Vagina (tissue), 2 donors: ENCODE data around the gene NPAS2. TPM values are rescaled to one million over a fixed set of nuclear protein-coding genes. Genes with fewer than 3 reads are reported as not detected.

Source experiments
- DNase-seq, 2 donors: peaks; one replicate each; pipeline ENCODE4 v3.0.0-alpha.2; 2017; ENCODE audit errors: extremely low spot score in 2 of 2
- H3K27ac ChIP-seq: fragments of 200-600 bp; sonication (generic); one replicate; pipeline ENCODE4 v1.5.1; 2019
- H3K27me3 ChIP-seq: fragments of 200-600 bp; sonication (generic); one replicate; pipeline ENCODE4 v1.5.1; 2019
- H3K36me3 ChIP-seq, 2 donors: fragments of 200-600 bp; sonication (generic); one replicate each; pipeline ENCODE4 v1.5.1; 2017 to 2019
- H3K4me1 ChIP-seq: fragments of 200-600 bp; sonication (generic); one replicate; pipeline ENCODE4 v1.5.1; 2019
- H3K4me3 ChIP-seq, 2 donors: fragments of 200-600 bp; sonication (generic); 1 replicate in 1 of 2; 2 replicates in 1 of 2; pipeline ENCODE4 v1.5.1; 2016 to 2019
- H3K9me3 ChIP-seq: fragments of 200-600 bp; sonication (generic); one replicate; pipeline ENCODE4 v1.5.1; 2019
- CTCF ChIP-seq, 3 experiments: fragments of 450-650 bp in 2 of 3; fragments of 200-600 bp in 1 of 3; sonication (generic) in 1 of 3; IDR thresholded peaks; one replicate each; pipeline ENCODE4 v1.5.1; 2017 to 2019; ENCODE audit warnings: antibody characterized with exemption in 3 of 3, mild to moderate bottlenecking in 2 of 3, moderate library complexity in 2 of 3
- POLR2A ChIP-seq, 2 donors: fragments of 450-650 bp; IDR thresholded peaks; one replicate each; pipeline ENCODE4 v1.6.1; 2017; ENCODE audit warnings: antibody characterized with exemption in 2 of 2, mild to moderate bottlenecking in 2 of 2, moderate library complexity in 2 of 2
- POLR2AphosphoS5 ChIP-seq, 2 donors: sonication (generic); formaldehyde crosslinking; IDR thresholded peaks; one replicate each; pipeline ENCODE4 v1.9.0; 2017; ENCODE audit warnings: antibody characterized with exemption in 2 of 2, mild to moderate bottlenecking in 2 of 2, low read depth in 1 of 2; ENCODE audit not compliant: insufficient read depth in 1 of 2
- intact Hi-C: fragments of 100-400 bp; cut with DNase I; formaldehyde crosslinking; loops from one replicate; pipeline ENCODE4 v1.15.1; 2023
- total RNA-seq: library from RNA; depleted of rRNA; stranded (reverse); fragments of >200 nt; gene quantifications from one replicate; pipeline ENCODE4 v1.2.3, GENCODE V29; 2016

NPAS2 gene
- total RNA-seq, 1 donor from 2014 or later: 37.6 TPM

DNA sequence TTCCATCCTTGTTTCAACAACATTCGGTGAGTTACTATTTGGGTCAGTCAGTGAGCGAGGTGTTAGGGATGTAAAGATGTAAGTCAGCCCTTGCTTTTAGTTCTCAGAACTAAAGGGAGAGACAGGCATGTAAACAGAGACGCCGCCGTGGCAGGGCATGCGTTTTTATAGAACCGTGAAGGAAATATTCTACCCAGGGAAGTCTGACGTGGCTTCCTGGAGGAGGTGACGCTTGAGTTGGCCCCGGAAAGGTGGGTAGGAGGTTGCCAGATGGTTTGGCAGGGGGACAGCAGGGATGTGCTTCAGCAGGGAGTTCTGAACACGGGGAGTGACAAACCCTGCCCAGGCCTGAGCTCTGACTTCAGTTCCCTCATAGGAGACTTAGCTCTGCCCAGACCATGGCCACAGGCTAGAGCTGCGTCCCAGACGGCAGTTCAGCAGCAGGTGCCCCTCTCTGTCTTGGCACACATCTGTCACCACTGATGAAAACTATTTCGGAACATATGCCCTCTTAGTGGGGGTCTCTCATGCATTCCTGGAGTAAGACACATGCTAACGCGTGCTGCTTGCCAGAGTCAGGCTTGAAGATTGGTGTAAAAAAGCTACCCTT, 158.7 kb downstream of the NPAS2 start:
- H3K4me1 ChIP-seq: no peaks in the 10 kb centered on the region
- intact Hi-C loops: no loop called here
- H3K9me3 ChIP-seq: no peaks in the 10 kb centered on the region
- H3K27me3 ChIP-seq: no peaks in the 10 kb centered on the region
- H3K4me3 ChIP-seq: no peak overlapping the region
- peaks cover 0 to 5% of the 10 kb centered on the region in 2 donors for H3K36me3 ChIP-seq
- TF ChIP-seq POLR2A (IDR thresholded peaks at IDR 0.05) (no peak), CTCF (IDR thresholded peaks at IDR 0.05) (no peak), POLR2AphosphoS5 (IDR thresholded peaks at IDR 0.05; ENCODE audit: insufficient read depth in 1 of 2, low read depth in 1 of 2) (no peak)
- no peak for DNase-seq
- no peak overlapping the region for H3K27ac ChIP-seq

GRCh38 chr2:100980046-100980445, 160.1 kb downstream of the NPAS2 start:
- H3K27me3 ChIP-seq: no peaks in the 10 kb centered on the region
- no peaks in the 10 kb centered on the region for H3K9me3 ChIP-seq
- H3K4me3 ChIP-seq: no peak overlapping the region
- intact Hi-C loops: loop anchor here (5.0 to 10.0 kb wide), 3 partner anchors 165 to 378 kb away; no protein-coding TSS in a partner anchor
- no peak for DNase-seq
- TF ChIP-seq CTCF (IDR thresholded peaks at IDR 0.05): no peak
- TF ChIP-seq POLR2AphosphoS5 (IDR thresholded peaks at IDR 0.05; ENCODE audit: insufficient read depth in 1 of 2, low read depth in 1 of 2): no peak
- TF ChIP-seq POLR2A (IDR thresholded peaks at IDR 0.05): no peak
- H3K36me3 ChIP-seq: peaks cover 0 to 1% of the 10 kb centered on the region in 2 donors
- H3K27ac ChIP-seq: no peak overlapping the region
- no peaks in the 10 kb centered on the region for H3K4me1 ChIP-seq

DNA sequence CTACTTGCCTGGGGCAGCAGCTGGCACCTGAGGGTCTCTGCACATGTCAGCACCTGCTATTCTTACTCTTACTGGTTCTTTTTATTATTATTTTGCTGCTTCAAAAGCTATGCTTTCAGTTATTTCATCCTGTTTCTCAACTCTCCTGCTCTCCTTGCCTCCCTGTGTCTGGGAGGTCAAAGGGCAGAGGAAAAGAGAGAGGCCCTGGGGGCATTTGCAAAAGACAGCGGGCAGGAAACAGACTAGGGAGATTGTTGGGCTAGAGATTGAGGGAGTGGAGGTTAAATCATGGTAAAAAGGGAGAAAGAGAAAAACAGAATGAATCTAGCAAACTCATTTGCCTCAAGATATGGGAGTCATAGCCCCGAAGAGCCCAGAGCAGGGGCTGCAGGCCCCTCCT, 161.1 kb downstream of the NPAS2 start:
- no peaks in the 10 kb centered on the region for H3K36me3 ChIP-seq
- intact Hi-C loops: loop anchor here (5.0 to 10.0 kb wide), 3 partner anchors 166 to 379 kb away; no protein-coding TSS in a partner anchor

DNA sequence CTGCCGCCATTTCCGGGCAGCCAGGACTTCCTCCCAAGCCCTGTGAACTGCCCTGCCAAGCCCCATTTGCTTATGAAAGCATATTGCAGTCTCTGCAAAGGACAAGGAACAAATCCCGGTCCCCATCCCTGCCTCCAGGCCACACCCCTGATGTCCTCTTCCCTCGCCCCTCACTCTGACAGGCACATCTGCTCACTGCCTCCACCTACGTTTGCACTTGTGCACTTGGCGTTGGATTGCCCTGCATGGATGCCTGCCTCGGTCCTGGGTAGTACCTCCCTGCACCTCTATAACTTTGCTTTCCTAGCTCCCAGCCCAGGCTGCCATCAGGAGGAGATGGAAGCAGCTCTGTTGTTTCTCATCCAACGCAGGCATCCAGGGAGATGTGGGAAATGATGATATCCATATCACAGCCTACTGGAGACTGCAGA, 162.5 kb downstream of the NPAS2 start:
- H3K27ac ChIP-seq: no peak overlapping the region
- H3K4me3 ChIP-seq: no peak overlapping the region
- H3K27me3 ChIP-seq: no peaks in the 10 kb centered on the region
- H3K4me1 ChIP-seq: no peaks in the 10 kb centered on the region
- H3K36me3 ChIP-seq: no peaks in the 10 kb centered on the region
- no peak for TF ChIP-seq POLR2AphosphoS5 (IDR thresholded peaks at IDR 0.05; ENCODE audit: insufficient read depth in 1 of 2, low read depth in 1 of 2)
- no peak for TF ChIP-seq CTCF (IDR thresholded peaks at IDR 0.05)
- TF ChIP-seq POLR2A (IDR thresholded peaks at IDR 0.05): no peak
- DNase-seq: no peak
- intact Hi-C loops: loop anchor here (5.0 to 10.0 kb wide), 3 partner anchors 168 to 380 kb away; no protein-coding TSS in a partner anchor
- no peaks in the 10 kb centered on the region for H3K9me3 ChIP-seq

More for the DNA sequence above, 161.1 kb downstream of the NPAS2 start:
- no peaks in the 10 kb centered on the region for H3K27me3 ChIP-seq
- TF ChIP-seq CTCF (IDR thresholded peaks at IDR 0.05) (no peak), POLR2AphosphoS5 (IDR thresholded peaks at IDR 0.05; ENCODE audit: insufficient read depth in 1 of 2, low read depth in 1 of 2) (no peak), POLR2A (IDR thresholded peaks at IDR 0.05) (no peak)
- H3K27ac ChIP-seq: no peak overlapping the region
- DNase-seq: no peak
- H3K4me3 ChIP-seq: no peak overlapping the region
- H3K9me3 ChIP-seq: no peaks in the 10 kb centered on the region
- H3K4me1 ChIP-seq: no peaks in the 10 kb centered on the region

DNA sequence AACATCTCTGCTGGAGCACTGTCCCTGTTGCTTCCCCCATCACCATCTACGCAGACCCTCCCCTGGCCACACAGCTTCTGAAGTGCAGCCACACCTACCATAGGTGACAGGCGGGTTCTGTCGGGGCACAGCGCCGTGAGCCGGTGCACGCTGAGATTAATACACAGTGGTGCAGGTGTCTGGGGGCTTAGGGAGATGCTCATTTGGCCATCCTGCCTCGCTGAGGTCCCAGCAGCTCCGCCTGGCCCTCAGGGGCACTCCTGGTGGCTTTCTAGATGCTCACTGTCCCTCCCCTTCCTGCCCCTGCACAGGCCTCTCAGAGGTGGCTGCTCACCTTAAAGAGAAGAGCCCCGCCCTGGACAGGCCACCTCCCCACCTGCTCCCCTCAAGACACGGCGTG, 163.3 kb downstream of the NPAS2 start:
- no peaks in the 10 kb centered on the region for H3K36me3 ChIP-seq
- no peak overlapping the region for H3K27ac ChIP-seq
- no peaks in the 10 kb centered on the region for H3K4me1 ChIP-seq
- no peaks in the 10 kb centered on the region for H3K27me3 ChIP-seq
- intact Hi-C loops: loop anchor here (5.0 to 10.0 kb wide), 3 partner anchors 168 to 381 kb away; no protein-coding TSS in a partner anchor
- no peaks in the 10 kb centered on the region for H3K9me3 ChIP-seq
- DNase-seq: no peak
- H3K4me3 ChIP-seq: no peak overlapping the region
- no peak for TF ChIP-seq POLR2A (IDR thresholded peaks at IDR 0.05)
- TF ChIP-seq CTCF (IDR thresholded peaks at IDR 0.05): no peak
